ENCODE results near the gene ACER3. TPM values are rescaled to one million over a fixed set of nuclear protein-coding genes. Genes with fewer than 3 reads are reported as not detected.

ACER3 gene
- total and polyA plus RNA-seq, 2 experiments from 2014 or later: 6.2 to 26.5 TPM

- no peak for TF ChIP-seq REST (IDR thresholded peaks at IDR 0.05; ENCODE audit: unreplicated experiment)
These were observed at the start of gene ACER3 (continued) for GRCh38 chr11:76860539-76861475.

- Histone ChIP-seq H3F3A (replicated peaks; ENCODE audit: low read depth) (no peaks in the 10 kb centered on the region), H3K27ac (ENCODE audit: low read depth) (no peak overlapping the region), H3K4me3 (no peak overlapping the region), H3K4me2 (no peak overlapping the region), H2AFZ (no peak overlapping the region), H3K9me2 (ENCODE audit: insufficient read depth) (peaks cover 9% of the 10 kb centered on the region; the same call in 1 of the 2 replicates), H4K20me1 (replicated peaks; ENCODE audit: insufficient read depth) (no peaks in the 10 kb centered on the region), H3K79me2 (replicated peaks; ENCODE audit: insufficient read depth) (no peaks in the 10 kb centered on the region), H3K27me3 (ENCODE audit: insufficient read depth) (no peaks in the 10 kb centered on the region), H3K36me3 (ENCODE audit: insufficient read depth) (peaks cover 6% of the 10 kb centered on the region), H3K4me1 (ENCODE audit: insufficient read depth) (no peaks in the 10 kb centered on the region)
- H3K4me1 Mint-ChIP-seq: peaks cover 12% of the 10 kb centered on the region; the same call in 2 of the 3 replicates
- H3K9me3 Mint-ChIP-seq: peaks cover 35% of the 10 kb centered on the region
- H3K4me3 Mint-ChIP-seq: no peak overlapping the region
- H3K27ac Mint-ChIP-seq: no peak overlapping the region
- H3K36me3 Mint-ChIP-seq (ENCODE audit: low read depth): peaks cover 26% of the 10 kb centered on the region; the same call in 2 of the 3 replicates
- no peak for TF ChIP-seq POLR2AphosphoS5 (IDR thresholded peaks at IDR 0.05; ENCODE audit: low read depth)
- no peak for TF ChIP-seq JUNB (IDR thresholded peaks at IDR 0.05; ENCODE audit: unreplicated experiment)
- no peak for TF ChIP-seq ETS1 (IDR thresholded peaks at IDR 0.05)
- TF ChIP-seq EZH2 (IDR thresholded peaks at IDR 0.05; ENCODE audit: low read depth, unreplicated experiment): no peak
- no peak for TF ChIP-seq NANOG (IDR thresholded peaks at IDR 0.05; ENCODE audit: borderline replicate concordance)
- ATAC-seq (no peak), DNase-seq (ENCODE audit: low spot score) (no peak)
- H3K27me3 Mint-ChIP-seq (ENCODE audit: insufficient read depth, low read depth, poor library complexity): peaks cover 11% of the 10 kb centered on the region
These were observed 49.5 kb upstream of the ACER3 start for GRCh38 chr11:76811259-76811658.

GRCh38 chr11:76814414-76814813 lies 46.3 kb upstream of the ACER3 start:
- Histone ChIP-seq H3K36me3 (ENCODE audit: insufficient read depth) (peaks cover 6% of the 10 kb centered on the region), H3K9me2 (ENCODE audit: insufficient read depth) (peaks cover 9% of the 10 kb centered on the region; the same call in 1 of the 2 replicates), H3K4me2 (no peak overlapping the region), H3K79me2 (replicated peaks; ENCODE audit: insufficient read depth) (no peaks in the 10 kb centered on the region), H3F3A (replicated peaks; ENCODE audit: low read depth) (no peaks in the 10 kb centered on the region), H3K27me3 (ENCODE audit: insufficient read depth) (no peaks in the 10 kb centered on the region), H3K27ac (ENCODE audit: low read depth) (no peak overlapping the region), H3K4me1 (ENCODE audit: insufficient read depth) (peaks cover 4% of the 10 kb centered on the region; the same call in 1 of the 2 replicates), H3K4me3 (no peak overlapping the region), H2AFZ (no peak overlapping the region), H4K20me1 (replicated peaks; ENCODE audit: insufficient read depth) (no peaks in the 10 kb centered on the region)
- Mint-ChIP-seq H3K36me3 (ENCODE audit: low read depth) (peaks cover 39% of the 10 kb centered on the region; the same call in 2 of the 3 replicates), H3K9me3 (peaks cover 52% of the 10 kb centered on the region), H3K4me3 (no peak overlapping the region), H3K27me3 (ENCODE audit: insufficient read depth, low read depth, poor library complexity) (peaks cover 4% of the 10 kb centered on the region), H3K27ac (no peak overlapping the region), H3K4me1 (peaks cover 6% of the 10 kb centered on the region; the same call in 2 of the 3 replicates)
- DNase-seq (ENCODE audit: low spot score) (no peak), ATAC-seq (no peak)
- TF ChIP-seq CREB1 (CRISPR knock-in tag; IDR thresholded peaks at IDR 0.05; ENCODE audit: low read depth) (no peak), CTCF (conservative IDR thresholded peaks at IDR 0.05; ENCODE audit: low read depth in 2 of 2) (no peak), ETS1 (IDR thresholded peaks at IDR 0.05) (no peak), NANOG (IDR thresholded peaks at IDR 0.05; ENCODE audit: borderline replicate concordance) (no peak), JUNB (IDR thresholded peaks at IDR 0.05; ENCODE audit: unreplicated experiment) (no peak), EZH2 (IDR thresholded peaks at IDR 0.05; ENCODE audit: low read depth, unreplicated experiment) (no peak), POLR2AphosphoS5 (IDR thresholded peaks at IDR 0.05; ENCODE audit: low read depth) (no peak), ZNF331 (CRISPR knock-in tag; IDR thresholded peaks at IDR 0.05; ENCODE audit: low read depth) (no peak), STAT1 (IDR thresholded peaks at IDR 0.05; ENCODE audit: unreplicated experiment) (no peak), EZH2phosphoT487 (IDR thresholded peaks at IDR 0.05; ENCODE audit: unreplicated experiment) (no peak)
